ENCODE data around the gene UBE2QL1. TPM values are rescaled to one million over a fixed set of nuclear protein-coding genes. Genes with fewer than 3 reads are reported as not detected.

UBE2QL1 gene
- total RNA-seq, 2 experiments from 2014 or later = not detected

GRCh38 chr5:6411141-6411540 lies 37.5 kb upstream of the UBE2QL1 start:
- no peaks in the 10 kb centered on the region for H3K36me3 Mint-ChIP-seq (ENCODE audit: low read depth)
- H3K9me3 Mint-ChIP-seq = no peaks in the 10 kb centered on the region
- CTCF ChIA-PET = no interaction called here
- H3K4me1 Mint-ChIP-seq (ENCODE audit: low read depth) = no peaks in the 10 kb centered on the region
- H3K27me3 Mint-ChIP-seq (ENCODE audit: low read depth) = peaks cover 12% of the 10 kb centered on the region
- H3K4me3 Mint-ChIP-seq = no peak overlapping the region
- intact Hi-C loops (cut with micrococcal nuclease) = no loop called here
- H3K27ac Mint-ChIP-seq = no peak overlapping the region
- no peak for DNase-seq

DNA sequence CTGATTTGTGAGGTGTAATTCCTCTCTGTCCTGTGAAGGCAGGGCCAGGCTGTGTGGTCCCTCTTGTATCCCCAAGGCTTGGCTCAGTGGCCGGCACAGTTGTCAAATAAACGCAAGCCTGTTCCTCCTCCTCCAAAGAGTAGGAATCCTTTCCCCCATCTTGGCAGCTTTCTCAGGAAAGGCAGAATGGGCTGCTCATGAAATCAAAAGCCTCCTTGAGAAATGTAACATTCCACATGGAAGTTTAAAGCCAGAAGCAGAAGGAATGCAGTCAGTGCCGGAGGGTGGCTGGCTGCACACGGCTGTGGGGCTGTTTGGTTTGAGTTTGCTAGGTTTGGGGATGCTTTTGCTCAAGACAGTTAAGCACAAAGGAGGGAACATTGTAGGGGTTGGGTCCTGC lies 35.8 kb upstream of the UBE2QL1 start:
- Mint-ChIP-seq H3K27ac (no peak overlapping the region), H3K4me1 (ENCODE audit: low read depth) (no peaks in the 10 kb centered on the region), H3K36me3 (ENCODE audit: low read depth) (no peaks in the 10 kb centered on the region), H3K27me3 (ENCODE audit: low read depth) (peaks cover 7% of the 10 kb centered on the region), H3K4me3 (no peak overlapping the region), H3K9me3 (no peaks in the 10 kb centered on the region)
- intact Hi-C loops (cut with micrococcal nuclease) = no loop called here
- no peak for DNase-seq
- CTCF ChIA-PET = no interaction called here

DNA sequence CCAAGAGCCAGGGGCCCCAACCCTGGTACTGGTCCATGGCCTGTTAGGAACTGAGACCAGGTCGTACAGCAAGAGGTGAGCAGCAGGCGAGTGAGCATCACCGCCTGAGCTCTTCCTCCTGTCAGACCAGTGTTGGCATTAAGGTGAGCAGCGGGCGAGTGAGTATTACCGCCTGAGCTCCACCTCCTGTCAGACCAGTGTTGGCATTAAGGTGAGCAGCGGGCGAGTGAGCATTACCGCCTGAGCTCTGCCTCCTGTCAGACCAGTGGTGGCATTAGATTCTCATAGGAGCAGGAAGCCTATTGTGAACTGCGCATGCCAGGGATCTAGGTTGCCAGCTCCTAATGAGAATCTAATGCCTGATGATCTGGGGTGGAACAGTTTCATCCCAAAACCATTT lies 31.0 kb upstream of the UBE2QL1 start:
- Mint-ChIP-seq H3K4me1 (ENCODE audit: low read depth) (no peaks in the 10 kb centered on the region), H3K27ac (no peak overlapping the region), H3K4me3 (no peak overlapping the region), H3K9me3 (no peaks in the 10 kb centered on the region), H3K36me3 (ENCODE audit: low read depth) (no peaks in the 10 kb centered on the region), H3K27me3 (ENCODE audit: low read depth) (peaks cover 3% of the 10 kb centered on the region)
- no peak for DNase-seq
- intact Hi-C loops (cut with micrococcal nuclease) = no loop called here
- CTCF ChIA-PET = no interaction called here

GRCh38 chr5:6418679-6419276 lies 29.9 kb upstream of the UBE2QL1 start:
- Mint-ChIP-seq H3K9me3 (no peaks in the 10 kb centered on the region), H3K4me3 (no peak overlapping the region), H3K4me1 (ENCODE audit: low read depth) (no peaks in the 10 kb centered on the region), H3K27ac (no peak overlapping the region), H3K27me3 (ENCODE audit: low read depth) (peaks cover 3% of the 10 kb centered on the region), H3K36me3 (ENCODE audit: low read depth) (no peaks in the 10 kb centered on the region)
- intact Hi-C loops (cut with micrococcal nuclease) = no loop called here
- CTCF ChIA-PET = no interaction called here
- DNase-seq = no peak

DNA sequence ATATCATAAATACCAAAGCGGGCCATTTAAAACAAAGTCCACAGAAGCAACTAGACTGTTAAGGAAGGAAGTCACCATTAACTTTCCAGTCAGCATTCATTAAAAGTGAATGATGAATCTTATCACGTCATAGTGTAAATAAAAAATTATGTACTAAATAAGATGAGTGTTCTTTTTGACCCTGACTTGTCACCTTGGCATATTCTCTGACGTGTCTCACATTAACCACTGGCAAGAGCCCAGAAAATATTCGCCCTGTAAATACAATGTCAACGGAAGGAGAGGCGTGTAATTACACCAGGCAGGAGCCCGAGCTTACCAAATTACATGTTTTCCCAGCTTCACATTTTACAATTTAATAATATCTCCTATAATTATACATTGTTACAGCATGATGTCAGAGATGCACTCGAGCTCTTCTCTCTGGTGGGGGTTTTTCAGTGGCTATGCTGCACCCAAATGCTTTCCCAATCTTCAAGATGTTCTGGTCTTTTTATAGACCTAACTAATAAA lies 29.3 kb upstream of the UBE2QL1 start:
- Mint-ChIP-seq H3K4me3 (no peak overlapping the region), H3K9me3 (no peaks in the 10 kb centered on the region)
- CTCF ChIA-PET = no interaction called here

DNA sequence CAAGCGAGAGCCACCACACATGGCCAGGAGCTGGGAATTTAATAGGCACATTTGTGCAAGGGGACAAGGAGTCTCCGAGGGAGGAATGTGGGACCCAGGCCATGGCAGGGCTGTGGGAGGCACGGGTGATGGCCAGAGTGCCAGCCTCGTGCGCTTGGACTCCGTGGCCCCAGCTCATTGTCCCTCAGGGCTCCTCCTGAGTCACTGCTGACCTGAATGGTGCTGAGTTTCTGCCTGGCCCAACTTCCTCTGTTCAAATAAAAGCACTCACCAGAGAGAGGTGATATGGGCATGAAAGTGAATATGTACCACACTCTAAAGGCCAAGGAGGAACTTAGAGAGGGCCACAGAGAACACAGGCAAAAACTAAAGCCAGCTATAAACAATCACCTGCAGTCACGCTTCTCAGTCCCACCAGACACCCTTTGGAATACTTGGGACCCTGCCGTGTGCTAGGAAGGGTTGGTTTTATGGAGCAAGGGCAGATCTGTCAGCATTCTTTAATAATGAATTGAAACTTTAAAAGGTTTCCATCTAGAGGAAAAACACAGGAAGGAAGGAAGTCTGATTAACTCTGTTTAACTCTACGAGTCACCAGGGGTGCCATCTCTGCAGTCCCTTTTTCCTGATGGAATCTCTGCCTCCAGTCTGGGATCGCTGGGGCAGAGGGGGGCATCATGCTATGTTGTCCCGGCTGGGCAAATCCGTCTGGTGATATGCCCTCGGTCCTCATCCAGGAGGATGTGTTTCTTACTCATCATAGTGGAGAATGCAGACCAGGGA lies 25.1 kb upstream of the UBE2QL1 start:
- peaks cover 13% of the 10 kb centered on the region for H3K27me3 Mint-ChIP-seq (ENCODE audit: low read depth)
- intact Hi-C loops (cut with micrococcal nuclease) = no loop called here
- H3K4me3 Mint-ChIP-seq = no peak overlapping the region
- no peaks in the 10 kb centered on the region for H3K4me1 Mint-ChIP-seq (ENCODE audit: low read depth)
- CTCF ChIA-PET = no interaction called here
- no peaks in the 10 kb centered on the region for H3K36me3 Mint-ChIP-seq (ENCODE audit: low read depth)
- DNase-seq = no peak
- H3K27ac Mint-ChIP-seq = no peak overlapping the region
- H3K9me3 Mint-ChIP-seq = no peaks in the 10 kb centered on the region

More for the DNA sequence above, 29.3 kb upstream of the UBE2QL1 start:
- no peaks in the 10 kb centered on the region for H3K36me3 Mint-ChIP-seq (ENCODE audit: low read depth)
- H3K27me3 Mint-ChIP-seq (ENCODE audit: low read depth) = peaks cover 3% of the 10 kb centered on the region
- no peak for DNase-seq
- H3K27ac Mint-ChIP-seq = no peak overlapping the region
- intact Hi-C loops (cut with micrococcal nuclease) = no loop called here
- no peaks in the 10 kb centered on the region for H3K4me1 Mint-ChIP-seq (ENCODE audit: low read depth)

- Mint-ChIP-seq H3K27me3 (ENCODE audit: low read depth) (peaks cover 13% of the 10 kb centered on the region), H3K4me1 (ENCODE audit: low read depth) (no peaks in the 10 kb centered on the region), H3K36me3 (ENCODE audit: low read depth) (no peaks in the 10 kb centered on the region), H3K27ac (no peak overlapping the region), H3K4me3 (no peak overlapping the region), H3K9me3 (no peaks in the 10 kb centered on the region)
- DNase-seq = no peak
- intact Hi-C loops (cut with micrococcal nuclease) = no loop called here
- CTCF ChIA-PET = no interaction called here
Observed at GRCh38 chr5:6424110-6424659, 24.5 kb upstream of the UBE2QL1 start.

GRCh38 chr5:6424700-6425099 lies 24.0 kb upstream of the UBE2QL1 start:
- no peak overlapping the region for H3K27ac Mint-ChIP-seq
- CTCF ChIA-PET = interaction anchor here (1.1 kb wide), 1 partner anchor 11 kb away, joined by 4 read pairs; no protein-coding TSS in a partner anchor
- no peaks in the 10 kb centered on the region for H3K36me3 Mint-ChIP-seq (ENCODE audit: low read depth)

DNA sequence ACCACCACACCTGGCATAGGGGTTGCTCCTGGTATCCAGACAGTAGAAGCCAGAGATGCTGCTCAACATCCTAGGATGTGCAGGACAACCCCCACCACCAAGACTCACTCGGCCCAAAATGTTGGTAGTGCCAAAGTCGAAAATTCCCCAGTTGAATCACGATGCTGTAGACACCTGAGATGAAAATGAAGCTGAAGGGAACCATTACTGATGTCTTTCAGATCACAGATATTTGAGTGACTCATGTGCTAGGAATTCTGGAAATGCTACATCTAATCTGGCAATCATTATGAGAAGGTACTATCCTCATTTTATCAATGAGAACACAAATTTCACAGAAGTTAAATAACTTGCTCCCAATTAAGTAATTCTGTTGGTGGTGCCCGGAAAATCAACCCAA lies 21.0 kb upstream of the UBE2QL1 start:
- Mint-ChIP-seq H3K4me1 (ENCODE audit: low read depth) (no peaks in the 10 kb centered on the region), H3K9me3 (no peaks in the 10 kb centered on the region), H3K36me3 (ENCODE audit: low read depth) (no peaks in the 10 kb centered on the region), H3K27me3 (ENCODE audit: low read depth) (peaks cover 25% of the 10 kb centered on the region), H3K27ac (no peak overlapping the region), H3K4me3 (no peak overlapping the region)
- CTCF ChIA-PET = no interaction called here
- DNase-seq = no peak
- intact Hi-C loops (cut with micrococcal nuclease) = no loop called here

More at GRCh38 chr5:6424700-6425099, 24.0 kb upstream of the UBE2QL1 start:
- Mint-ChIP-seq H3K9me3 (no peaks in the 10 kb centered on the region), H3K27me3 (ENCODE audit: low read depth) (peaks cover 13% of the 10 kb centered on the region), H3K4me3 (no peak overlapping the region), H3K4me1 (ENCODE audit: low read depth) (no peaks in the 10 kb centered on the region)
- no peak for DNase-seq
- intact Hi-C loops (cut with micrococcal nuclease) = no loop called here

- intact Hi-C loops (cut with micrococcal nuclease) = loop anchor here (10.0 kb wide), 1 partner anchor 136 kb away; no protein-coding TSS in a partner anchor
- CTCF ChIA-PET = no interaction called here
- Mint-ChIP-seq H3K36me3 (ENCODE audit: low read depth) (no peaks in the 10 kb centered on the region), H3K4me1 (ENCODE audit: low read depth) (no peaks in the 10 kb centered on the region), H3K9me3 (no peaks in the 10 kb centered on the region), H3K4me3 (no peak overlapping the region), H3K27me3 (ENCODE audit: low read depth) (peaks cover 43% of the 10 kb centered on the region), H3K27ac (no peak overlapping the region)
- DNase-seq = no peak
Observed at GRCh38 chr5:6430418-6431028, 18.1 kb upstream of the UBE2QL1 start.

GRCh38 chr5:6431214-6432195 lies 17.2 kb upstream of the UBE2QL1 start:
- Mint-ChIP-seq H3K27ac (no peak overlapping the region), H3K27me3 (ENCODE audit: low read depth) (peaks cover 44% of the 10 kb centered on the region), H3K9me3 (no peaks in the 10 kb centered on the region), H3K36me3 (ENCODE audit: low read depth) (no peaks in the 10 kb centered on the region), H3K4me1 (ENCODE audit: low read depth) (no peaks in the 10 kb centered on the region), H3K4me3 (no peak overlapping the region)
- CTCF ChIA-PET = interaction anchor here (0.7 kb wide), 1 partner anchor 17 kb away, joined by 3 read pairs; no protein-coding TSS in a partner anchor
- DNase-seq = no peak
- intact Hi-C loops (cut with micrococcal nuclease) = loop anchor here (10.0 kb wide), 1 partner anchor 137 kb away; no protein-coding TSS in a partner anchor

All from activated naive CD4-positive, alpha-beta T cell treated with anti-CD3 and anti-CD28 coated beads for 36 hours (primary cell).